SK-N-SH (cell line): ENCODE results near the gene FHOD3. TPM values are rescaled to one million over a fixed set of nuclear protein-coding genes. Genes with fewer than 3 reads are reported as not detected.

Experiments
- CTCF ChIA-PET: fragments of 300-600, 350-600 bp; formaldehyde crosslinking; extraction: SDS; loops from one replicate; lab custom pipeline; 2021; lab: Yijun Ruan, JAX
- POLR2A ChIA-PET: fragments of 350-600 bp; sonication (Branson Sonifier 250); formaldehyde crosslinking; extraction: SDS; loops from one replicate; lab custom pipeline; 2020; ENCODE audit warnings: antibody characterized with exemption, inconsistent platforms; lab: Yijun Ruan, JAX
- DNase-seq: peaks from one replicate; pipeline ENCODE4 v3.0.0; 2012
- H2AFZ ChIP-seq: fragments of 200-600 bp; sonication (generic); 2 replicates; pipeline ENCODE4 v1.8.1; 2016; ENCODE audit warnings: antibody characterized with exemption, mild to moderate bottlenecking, low read depth
- H3F3A ChIP-seq: fragments of 200-600 bp; sonication (generic); replicated peaks from 2 replicates; pipeline ENCODE3; 2016; ENCODE audit warnings: antibody characterized with exemption, mild to moderate bottlenecking; ENCODE audit not compliant: insufficient read depth
- H3K27ac ChIP-seq, 2 experiments: fragments of 200-500 bp in 1 of 2; fragments of 200-600 bp in 1 of 2; sonication (Bioruptor generic) in 1 of 2; sonication (generic), shearing (Covaris generic) in 1 of 2; 2 replicates each; pipeline versions ENCODE4 v1.5.1 to v1.6.1; 2014 to 2016; ENCODE audit warnings: low read depth in 2 of 2, inconsistent platforms in 1 of 2, low read length in 1 of 2, mild to moderate bottlenecking in 1 of 2, mixed read lengths in 1 of 2
- H3K27me3 ChIP-seq: fragments of 200-600 bp; sonication (generic), shearing (Covaris generic); 2 replicates; pipeline ENCODE4 v1.6.1; 2016; ENCODE audit warnings: mixed run types; ENCODE audit not compliant: insufficient read depth
- H3K36me3 ChIP-seq, 2 experiments: fragments of 200-500 bp in 1 of 2; fragments of 200-600 bp in 1 of 2; sonication (Bioruptor generic) in 1 of 2; sonication (generic) in 1 of 2; replicated peaks in 1 of 2; 2 replicates each; pipeline versions ENCODE3 to v1.5.1; 2014 to 2016; ENCODE audit warnings: low read length in 1 of 2, mild to moderate bottlenecking in 1 of 2; ENCODE audit not compliant: insufficient read depth in 2 of 2, control insufficient read depth in 1 of 2
- H3K4me1 ChIP-seq, 2 experiments: fragments of 200-500 bp in 1 of 2; fragments of 200-600 bp in 1 of 2; sonication (Bioruptor generic) in 1 of 2; sonication (generic), shearing (Covaris generic) in 1 of 2; 2 replicates each; pipeline versions ENCODE4 v1.5.1 to v1.6.1; 2014 to 2016; ENCODE audit warnings: low read depth in 1 of 2, low read length in 1 of 2, mixed run types in 1 of 2; ENCODE audit not compliant: insufficient read depth in 2 of 2, control insufficient read depth in 1 of 2
- H3K4me2 ChIP-seq: fragments of 200-600 bp; sonication (generic), shearing (Covaris generic); 2 replicates; pipeline ENCODE4 v1.6.1; 2017; ENCODE audit warnings: mixed run types
- H3K4me3 ChIP-seq, 2 experiments: fragments of 200-500 bp in 1 of 2; fragments of 200-600 bp in 1 of 2; sonication (Bioruptor generic) in 1 of 2; sonication (generic), shearing (Covaris generic) in 1 of 2; 2 replicates each; pipeline versions ENCODE4 v1.5.1 to v1.8.1; 2014 to 2016; ENCODE audit warnings: low read depth in 2 of 2, inconsistent platforms in 1 of 2, low read length in 1 of 2, mild to moderate bottlenecking in 1 of 2, mixed read lengths in 1 of 2, moderate library complexity in 1 of 2
- H3K79me2 ChIP-seq: fragments of 200-600 bp; sonication (generic); 2 replicates; pipeline ENCODE4 v1.8.1; 2017; ENCODE audit warnings: mild to moderate bottlenecking; ENCODE audit not compliant: insufficient read depth
- H3K9ac ChIP-seq: fragments of 200-600 bp; sonication (generic); 2 replicates; pipeline ENCODE4 v1.6.1; 2017; ENCODE audit warnings: mixed run types
- H3K9me2 ChIP-seq: fragments of 200-600 bp; sonication (generic); 2 replicates; pipeline ENCODE4 v1.6.1; 2017; ENCODE audit warnings: mixed run types
- H3K9me3 ChIP-seq: fragments of 200-600 bp; sonication (generic); 2 replicates; pipeline ENCODE4 v1.6.1; 2017; ENCODE audit warnings: mixed run types, mild to moderate bottlenecking, moderate library complexity
- H4K20me1 ChIP-seq: fragments of 200-600 bp; sonication (generic); 2 replicates; pipeline ENCODE4 v1.6.1; 2017; ENCODE audit warnings: mild to moderate bottlenecking, mixed run types; ENCODE audit not compliant: insufficient read depth
- ELF1 ChIP-seq: IDR thresholded peaks from 2 replicates; pipeline ENCODE4 v1.4.0; 2012
- EZH2phosphoT487 ChIP-seq: fragments of 200-600 bp; sonication (generic); IDR thresholded peaks from 2 replicates; pipeline ENCODE4 v1.6.1; 2017; ENCODE audit warnings: low read depth, mixed run types, mild to moderate bottlenecking, antibody characterized with exemption, moderate library complexity, borderline replicate concordance
- GATA2 ChIP-seq: sonication (generic); formaldehyde crosslinking; IDR thresholded peaks from 2 replicates; pipeline ENCODE4 v1.5.0; 2020; ENCODE audit warnings: mild to moderate bottlenecking, missing genetic modification reagents
- MAX ChIP-seq: IDR thresholded peaks from 2 replicates; pipeline ENCODE4 v1.4.0; 2012; ENCODE audit warnings: low read depth
- MEF2A ChIP-seq: IDR thresholded peaks from 2 replicates; pipeline ENCODE4 v1.4.0; 2012; ENCODE audit warnings: low read depth, borderline replicate concordance
- MXI1 ChIP-seq: IDR thresholded peaks from 2 replicates; pipeline ENCODE4 v1.6.1; 2012; ENCODE audit warnings: mild to moderate bottlenecking, low read depth, low read length, improper control_type of control experiment
- PBX3 ChIP-seq: IDR thresholded peaks from 2 replicates; pipeline ENCODE4; 2012
- RAD21 ChIP-seq: IDR thresholded peaks from 2 replicates; pipeline ENCODE4 v1.6.1; 2012; ENCODE audit warnings: mild to moderate bottlenecking, low read length
- TCF12 ChIP-seq: IDR thresholded peaks from 2 replicates; pipeline ENCODE4 v1.4.0; 2012
- TEAD4 ChIP-seq: IDR thresholded peaks from 2 replicates; pipeline ENCODE4 v1.4.0; 2012; ENCODE audit warnings: mild to moderate bottlenecking, borderline replicate concordance; ENCODE audit not compliant: insufficient read depth
- USF1 ChIP-seq: IDR thresholded peaks from 2 replicates; pipeline ENCODE4 v1.4.0; 2012; ENCODE audit warnings: low read depth, borderline replicate concordance
- YY1 ChIP-seq: IDR thresholded peaks from 2 replicates; pipeline ENCODE4 v1.4.0; 2012; ENCODE audit warnings: low read depth, mild to moderate bottlenecking
- WGBS: methylation state at CpG from one replicate; pipeline ENCODE4 v1.1.6; 2017; ENCODE audit warnings: low lambda C conversion rate; 5-methylcytosine and 5-hydroxymethylcytosine counted together
- polyA plus RNA-seq, 3 experiments: library from polyadenylated mRNA; depleted of rRNA; stranded (reverse); fragments of >200 nt; gene quantifications; 2 replicates each; pipeline ENCODE4 v1.2.3, GENCODE V29; 2012

The FHOD3 gene
- polyA plus RNA-seq, 1 of the 3 experiments (the other 2 are of a cell fraction): 10.9 TPM

GRCh38 chr18:36578871-36579710 is 281.6 kb downstream of the FHOD3 start:
- peak; percentile 30 for DNase-seq
- peaks cover 20% of the 10 kb centered on the region for H3F3A ChIP-seq
- H3K9me2 ChIP-seq: no peaks in the 10 kb centered on the region
- no peaks in the 10 kb centered on the region for H3K36me3 ChIP-seq
- peak overlapping the region; percentile 64 to 69 for H3K27ac ChIP-seq
- ChIA-PET POLR2A (no interaction called here), CTCF (interaction anchor here (0.6 to 1.6 kb wide), 3 partner anchors 10 to 661 kb away, joined by 4 to 5 read pairs (median 5); partner anchors contain the start of gene FHOD3)
- H2AFZ ChIP-seq: 0 out of 2 replicates have a peak overlapping the region, but pooled peaks have one; percentile 0
- H4K20me1 ChIP-seq: no peaks in the 10 kb centered on the region
- H3K27me3 ChIP-seq: no peaks in the 10 kb centered on the region
- H3K9me3 ChIP-seq: no peaks in the 10 kb centered on the region
- no peaks in the 10 kb centered on the region for H3K79me2 ChIP-seq
- 0 out of 2 replicates have a peak overlapping the region, but pooled peaks have one; percentile 5 for H3K9ac ChIP-seq
- 45% methylated on average over 2 of the region's 2 CpGs for WGBS
- peak; percentile 16; the same call in 1 of the 2 replicates for TF ChIP-seq PBX3
- TF ChIP-seq TCF12: no peak
- TF ChIP-seq ELF1: no peak
- no peak for TF ChIP-seq EZH2phosphoT487
- no peak for TF ChIP-seq YY1
- H3K4me1 ChIP-seq: peaks cover 13 to 24% of the 10 kb centered on the region in 2 experiments
- peak overlapping the region; percentile 24; the same call in 1 of the 2 replicates for H3K4me2 ChIP-seq
- no peak overlapping the region for H3K4me3 ChIP-seq

GRCh38 chr18:36580266-36580665 is 282.8 kb downstream of the FHOD3 start:
- Histone ChIP-seq H3K4me1 (peaks cover 13 to 24% of the 10 kb centered on the region in 2 experiments), H3K36me3 (no peaks in the 10 kb centered on the region), H3K4me2 (peak overlapping the region; percentile 23; the same call in 1 of the 2 replicates), H4K20me1 (no peaks in the 10 kb centered on the region), H3K9me2 (no peaks in the 10 kb centered on the region), H2AFZ (peak overlapping the region; percentile 24; the same call in 1 of the 2 replicates), H3K4me3 (no peak overlapping the region), H3K9me3 (no peaks in the 10 kb centered on the region), H3K27me3 (no peaks in the 10 kb centered on the region), H3K9ac (no peak overlapping the region; the same call in 1 of the 2 replicates), H3F3A (peaks cover 16% of the 10 kb centered on the region), H3K27ac (peak overlapping the region; percentile 69 to 81), H3K79me2 (no peaks in the 10 kb centered on the region)
- POLR2A ChIA-PET: no interaction called here
- no peak for DNase-seq
- CTCF ChIA-PET: no interaction called here
- 90% methylated on average over 2 of the region's 2 CpGs for WGBS
- no peak for TF ChIP-seq MEF2A
- TF ChIP-seq RAD21: no peak
- TF ChIP-seq TEAD4: no peak
- no peak for TF ChIP-seq TCF12
- TF ChIP-seq MXI1: no peak
- TF ChIP-seq USF1: no peak
- TF ChIP-seq MAX: no peak
- TF ChIP-seq GATA2 (CRISPR knock-in tag): no peak
